NCI-H1694 treated with DMSO at 0.1 percent for 48 hours (cell line): ENCODE data around the gene AK2.
"Not testable (repeated sequence)": the region's sequence is repeated elsewhere in the genome, so short reads cannot be mapped to it uniquely, and the experiment has no call there.

Experiments
- DNase-seq: peaks from one replicate; lab custom pipeline; 2025; lab: John Stamatoyannopoulos, UW

The AK2 gene

DNA sequence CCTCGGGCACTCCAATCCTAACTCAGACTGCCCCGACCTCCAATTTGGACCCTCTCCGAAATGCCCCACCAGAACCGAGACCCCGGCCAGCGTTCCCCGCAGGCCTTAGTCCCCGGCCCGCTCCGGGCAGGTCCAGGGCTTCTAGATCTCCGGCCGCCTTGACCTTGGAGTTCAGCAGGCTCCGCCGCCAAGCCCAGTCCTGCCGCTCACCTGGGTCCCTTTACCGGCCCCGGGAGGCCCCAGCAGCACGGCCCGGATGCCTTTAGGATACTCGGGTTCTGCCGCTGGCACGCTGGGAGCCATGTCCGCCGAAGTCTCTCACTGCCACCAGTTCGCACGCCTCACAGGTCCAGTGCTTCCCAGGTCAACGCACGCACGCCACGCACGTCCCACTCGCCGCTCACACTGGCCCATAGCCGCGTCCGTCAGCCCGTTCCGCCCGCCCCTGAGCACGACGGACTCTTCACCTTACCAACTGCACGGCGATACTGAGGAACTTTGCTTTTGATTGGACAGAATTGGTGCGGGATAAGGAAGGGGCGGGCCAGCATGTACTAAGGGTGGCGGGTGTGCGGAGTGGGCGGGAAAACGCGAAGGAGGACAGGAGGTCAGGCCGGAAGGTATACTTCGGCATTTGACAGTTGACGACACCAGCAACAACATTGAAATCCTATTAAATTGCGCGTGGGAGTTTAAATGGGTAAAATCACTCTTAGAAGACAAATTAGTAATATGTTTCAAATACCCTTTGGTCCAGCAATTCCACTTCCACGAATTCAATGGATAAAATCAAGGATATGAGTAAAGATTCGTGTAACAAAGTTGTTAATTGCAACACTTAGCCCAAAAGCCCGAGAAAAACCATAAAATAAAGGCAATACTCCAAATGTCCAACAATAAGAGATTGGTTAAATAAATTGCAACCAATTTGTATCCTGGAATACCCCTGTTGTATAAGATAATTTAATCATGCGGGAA is at the start of gene AK2:
AK2 (minus strand) TSS at position 358 of the 978 bp plus-strand sequence; CDS start at position 303, 55 bp downstream.
- peak; percentile 91 for DNase-seq

DNA sequence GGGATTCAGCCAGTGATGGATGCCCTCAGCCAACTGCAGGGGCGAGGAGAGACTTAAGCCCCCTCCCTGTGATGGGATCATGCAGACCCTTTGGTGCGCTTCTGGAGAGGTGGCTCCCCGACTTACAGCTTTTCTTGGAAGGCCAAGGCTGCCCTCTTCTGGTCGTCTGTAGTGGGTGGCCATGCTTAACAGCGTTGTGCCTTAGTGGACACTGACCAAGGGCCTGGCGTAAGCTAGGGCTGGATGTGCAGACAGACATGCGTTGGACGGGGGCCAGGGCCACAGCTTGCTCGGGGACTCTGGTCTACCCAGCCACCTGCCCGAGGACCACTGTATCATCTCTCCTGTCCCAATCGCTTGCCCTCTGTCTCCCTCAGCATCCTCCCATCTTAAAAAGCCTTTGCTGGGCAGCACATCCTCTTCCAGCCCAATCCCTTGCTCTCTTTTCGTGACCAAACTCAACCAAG is 49.7 kb upstream of the AK2 start:
- DNase-seq, result peak; percentile 20

DNA sequence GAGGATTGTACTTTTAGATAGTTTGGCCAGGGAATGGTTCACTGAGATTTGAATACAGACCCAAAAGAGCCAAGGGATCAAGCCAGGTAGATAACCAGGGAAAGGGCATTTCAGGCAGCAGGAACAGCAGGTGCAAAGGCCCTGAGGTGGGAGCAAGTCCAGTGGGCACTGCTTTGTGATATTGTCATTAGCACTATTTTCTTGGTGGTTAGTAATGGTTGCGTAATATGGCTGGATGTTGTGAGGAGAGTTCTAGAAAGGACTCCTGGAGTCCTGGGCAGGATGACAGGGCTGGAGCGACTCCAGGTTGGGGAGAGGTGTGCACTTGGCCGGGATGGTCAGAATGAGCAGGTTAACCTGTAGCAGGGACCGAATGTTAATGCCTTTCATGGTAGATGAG is 48.6 kb upstream of the AK2 start:
- no peak for DNase-seq

DNA sequence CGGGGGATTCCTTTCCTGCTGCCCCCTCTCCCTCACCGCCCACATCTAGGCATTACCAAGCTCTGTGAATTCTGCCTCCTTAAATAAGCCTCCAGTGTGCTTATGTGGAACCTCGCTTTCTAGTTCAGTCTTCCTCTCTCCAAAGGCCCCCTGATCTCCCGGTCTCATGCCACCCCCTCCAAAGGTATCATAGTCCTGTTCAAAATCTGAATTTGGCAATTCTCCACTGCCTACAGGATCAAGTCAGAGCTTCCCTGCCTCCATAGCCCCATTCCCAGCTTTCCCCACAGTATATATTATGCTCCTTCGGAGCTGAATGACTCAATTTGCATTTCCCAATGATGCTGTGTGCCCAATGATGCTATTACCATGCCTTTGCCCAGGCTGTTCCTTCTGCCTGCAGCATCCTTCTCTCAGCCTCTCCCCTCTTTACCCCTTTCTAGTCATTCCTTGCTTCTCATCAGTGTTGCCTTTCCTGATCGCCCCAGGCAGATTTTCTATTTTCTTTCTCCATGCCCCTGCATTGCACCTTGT is 46.0 kb upstream of the AK2 start:
- no peak for DNase-seq

DNA sequence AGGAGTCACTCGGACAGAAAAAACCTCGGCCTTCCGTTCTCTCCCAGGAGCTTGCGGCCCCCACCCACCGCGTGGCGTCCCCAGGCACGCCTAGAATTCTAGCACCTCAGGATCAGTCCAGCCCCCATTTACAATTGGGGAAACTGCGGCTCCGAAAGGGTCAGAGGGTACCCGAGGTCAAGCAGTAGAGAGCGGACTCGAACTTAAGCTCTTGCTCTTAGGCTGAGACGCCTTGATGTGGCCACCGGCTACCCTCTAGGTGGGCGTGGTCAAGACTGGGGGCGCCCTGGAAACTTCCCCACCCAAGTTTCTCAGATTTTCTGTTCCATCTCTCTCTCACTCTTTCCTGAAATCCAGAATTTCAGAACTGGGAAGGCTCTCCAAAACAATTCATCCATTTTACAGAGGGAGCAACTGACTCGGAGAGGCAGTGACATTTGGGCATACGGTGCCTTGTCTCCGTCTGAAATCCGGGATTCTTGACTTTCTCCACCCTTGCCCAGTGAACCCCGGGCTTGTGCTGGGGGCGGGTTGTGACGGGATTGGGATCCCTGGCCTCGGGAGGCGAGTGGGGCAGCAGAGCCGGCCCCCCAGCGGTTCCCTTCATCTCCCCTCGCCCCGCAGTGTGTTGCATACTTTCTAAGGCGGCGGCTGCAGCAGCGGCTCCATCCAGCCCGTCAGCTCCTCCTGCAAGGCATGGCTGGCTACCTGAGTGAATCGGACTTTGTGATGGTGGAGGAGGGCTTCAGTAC is 45.0 kb upstream of the AK2 start:
- no peak for DNase-seq

DNA sequence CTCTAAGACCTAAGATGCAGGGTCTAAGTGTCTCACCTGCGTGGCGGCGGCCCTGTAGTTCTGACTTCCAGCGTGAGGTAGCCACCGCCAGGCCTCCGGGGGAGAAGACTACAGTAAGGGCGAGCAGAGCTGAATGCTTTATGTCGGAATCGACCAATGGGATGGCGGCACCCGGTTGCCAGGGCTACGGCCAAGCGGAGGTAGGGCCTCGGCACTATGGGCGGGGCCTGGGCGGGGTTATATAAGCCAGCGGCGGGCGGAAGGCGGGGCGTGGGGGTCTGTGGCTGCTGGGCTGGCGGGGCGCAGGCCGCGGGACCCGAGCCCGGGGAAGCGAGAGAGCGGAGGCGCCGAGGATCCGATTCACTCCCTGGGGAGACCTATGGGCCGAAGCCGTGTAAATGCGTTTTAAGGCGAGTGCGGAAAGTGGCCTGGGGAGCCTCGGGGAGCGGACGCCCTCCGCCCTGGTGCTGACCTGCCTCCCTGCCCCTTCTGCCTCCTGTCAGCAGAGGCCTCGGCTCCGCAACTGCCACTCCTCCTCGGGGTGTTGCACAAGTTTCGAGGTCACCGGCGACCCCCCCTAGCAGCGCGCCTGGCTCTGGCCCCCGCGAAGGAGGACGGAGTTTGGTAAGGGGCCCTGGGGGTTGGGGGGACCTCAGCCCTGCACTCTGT is 44.3 kb upstream of the AK2 start, which contains the start of gene AZIN2:
AZIN2 (plus strand) TSS at position 269 of the 669 bp plus-strand sequence. CDS start 1,097 bp downstream, outside the sequence.
- peak; percentile 64 for DNase-seq

DNA sequence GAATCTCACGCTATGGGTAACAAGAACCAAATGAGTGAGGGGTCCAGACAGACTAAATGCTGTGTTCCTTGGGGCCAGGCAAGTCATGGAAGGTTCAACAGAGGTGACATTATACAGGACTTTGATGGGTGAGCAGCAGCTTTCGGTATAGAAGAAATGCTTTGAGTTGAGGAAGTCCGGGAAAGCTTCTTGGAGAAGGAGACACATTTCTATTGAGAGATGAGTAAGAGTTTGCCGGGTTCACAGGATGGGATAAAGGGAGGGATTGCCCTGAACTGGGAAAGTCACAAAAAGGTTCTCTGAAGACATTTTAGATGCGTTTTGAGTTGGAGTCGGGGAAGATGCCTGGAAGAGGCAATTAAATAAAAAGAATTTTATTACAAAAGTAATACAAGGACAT is 43.7 kb upstream of the AK2 start:
- no peak for DNase-seq

DNA sequence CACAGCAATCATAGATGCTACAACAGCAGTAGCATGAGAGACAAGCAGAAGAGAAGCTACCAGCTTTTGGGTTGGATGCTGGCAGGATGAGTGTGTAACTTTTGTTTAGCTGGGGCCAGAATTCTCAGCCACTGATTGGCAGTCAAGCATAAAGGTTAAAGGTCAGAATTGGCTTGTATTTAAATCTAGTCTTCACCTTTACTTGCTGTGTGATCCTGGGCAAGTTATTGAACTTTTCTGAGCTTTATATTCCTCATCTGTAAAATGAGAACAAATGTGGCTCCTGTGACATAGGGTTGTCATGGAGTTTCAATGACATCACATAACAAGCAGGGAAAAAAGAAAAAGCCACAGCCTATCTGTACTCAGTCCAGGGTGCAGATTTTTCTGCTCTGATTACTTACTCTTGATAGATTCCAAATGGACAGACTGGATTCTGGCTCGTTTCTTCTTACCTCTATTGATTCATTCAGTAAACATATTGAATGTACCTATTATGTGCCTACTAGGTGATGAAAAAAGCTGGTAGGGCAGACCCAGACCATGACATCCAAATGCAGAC is 41.4 kb upstream of the AK2 start:
- DNase-seq, result no peak

DNA sequence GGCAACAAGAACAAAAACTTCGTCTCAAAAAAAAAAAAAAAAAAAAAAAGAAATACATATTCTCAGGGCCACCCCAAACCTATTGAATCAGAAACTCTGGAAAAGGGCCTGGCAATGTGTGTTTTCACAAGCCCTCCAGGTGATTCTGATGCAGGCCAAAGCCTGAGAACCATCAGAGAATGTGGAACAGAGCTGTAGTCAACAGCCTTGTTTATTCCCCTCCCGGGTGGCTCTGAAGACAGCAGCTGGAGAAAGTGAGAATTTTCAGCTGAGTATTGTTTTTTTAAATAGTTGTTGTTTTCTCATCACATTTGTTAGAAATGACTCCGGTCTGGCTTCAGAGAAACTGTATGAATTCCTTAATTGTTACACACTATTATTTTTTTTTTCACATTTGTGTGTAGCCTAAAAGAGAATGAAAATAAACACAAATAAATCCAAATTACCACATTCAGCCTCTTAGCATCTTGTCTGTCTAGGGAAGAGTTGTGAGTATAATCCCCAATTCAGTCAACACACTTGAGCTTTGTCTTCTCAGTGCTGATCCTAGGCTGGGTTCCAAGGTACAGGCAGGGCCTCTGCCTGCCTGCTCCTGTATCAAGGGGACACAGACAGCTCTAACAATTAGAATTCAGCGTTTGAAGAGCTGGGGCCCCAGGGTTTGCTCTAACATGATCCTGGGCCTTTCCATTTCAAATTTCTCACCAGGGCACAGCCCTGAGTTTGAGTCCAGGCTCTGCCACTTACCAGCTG is 37.7 kb upstream of the AK2 start:
- DNase-seq, result no peak

DNA sequence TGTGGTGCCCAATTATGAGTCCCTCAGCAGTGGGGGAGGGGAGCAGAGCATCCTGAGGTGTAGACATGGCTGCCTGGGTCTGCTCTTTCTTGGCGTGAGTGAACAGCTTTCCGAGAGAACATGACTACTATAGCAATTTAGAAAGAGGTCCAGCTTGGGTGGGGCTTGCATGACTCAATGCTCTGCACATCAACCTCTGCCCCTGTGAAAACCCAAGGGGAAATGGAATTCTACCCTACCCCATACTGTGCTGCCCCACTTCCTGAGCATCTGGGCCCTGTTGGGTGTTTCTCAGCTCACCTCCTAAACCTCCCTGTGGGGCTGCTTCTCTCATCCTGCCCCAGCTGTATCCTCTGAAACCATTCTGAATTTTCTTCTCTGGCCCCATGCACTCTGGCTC is 36.0 kb upstream of the AK2 start:
- no peak for DNase-seq

DNA sequence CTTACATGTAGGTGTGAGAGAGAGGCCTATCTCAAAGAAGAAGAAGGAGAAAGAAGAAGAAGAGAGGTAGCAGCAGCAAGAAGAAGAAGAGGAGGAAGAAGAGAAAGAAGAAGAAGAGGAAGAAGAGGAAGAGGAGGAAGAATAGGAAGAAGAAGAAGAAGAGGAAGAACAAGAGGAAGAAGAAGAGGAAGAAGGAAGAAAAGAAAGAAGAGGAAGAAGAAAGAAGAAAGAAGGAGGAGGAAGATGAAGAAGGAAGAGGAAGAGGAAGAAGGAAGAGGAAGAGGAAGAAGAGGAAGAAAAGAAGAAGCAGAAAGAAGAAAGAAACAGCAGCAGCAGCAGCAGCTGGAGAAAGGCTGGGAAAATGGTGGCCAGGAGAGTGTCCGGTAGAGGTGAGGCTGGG is 33.9 kb upstream of the AK2 start:
- DNase-seq, result no peak

DNA sequence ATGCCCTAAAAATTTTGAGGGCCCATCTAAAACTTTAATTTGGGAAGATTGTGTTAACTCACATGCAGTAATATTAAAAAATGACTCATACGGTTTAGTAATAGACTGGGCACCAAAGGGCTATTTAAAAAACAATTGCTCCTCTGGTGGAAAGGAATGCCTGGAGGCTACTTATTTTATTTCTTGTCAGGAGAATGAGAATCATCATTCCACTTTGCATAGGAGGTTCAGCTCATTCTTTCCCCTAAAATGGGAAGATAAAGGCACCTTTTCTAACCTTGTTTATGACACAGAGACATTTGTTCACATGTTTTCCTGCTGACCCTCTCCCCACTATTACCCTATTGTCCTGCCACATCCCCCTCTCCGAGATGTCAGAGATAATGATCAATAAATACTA is 31.4 kb upstream of the AK2 start:
- DNase-seq, result not testable (repeated sequence)

DNA sequence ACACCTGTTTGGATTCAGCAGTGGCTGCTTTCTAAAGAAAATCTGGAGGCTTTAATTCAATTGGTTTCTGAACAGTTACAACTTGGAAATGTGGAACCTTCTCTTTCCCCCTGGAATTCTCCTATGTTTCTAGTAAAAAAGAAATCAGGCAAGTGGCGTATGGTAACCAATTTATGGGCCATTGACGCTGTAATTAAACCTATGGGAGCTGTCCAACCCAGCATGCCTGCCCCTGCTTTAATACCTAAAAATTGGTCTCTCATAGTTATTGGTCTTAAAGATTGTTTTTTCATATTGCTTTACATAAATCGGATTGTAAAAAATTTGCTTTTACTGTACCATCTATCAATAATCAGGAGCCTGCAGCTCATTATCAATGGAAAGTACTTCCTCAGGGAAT is 29.8 kb upstream of the AK2 start:
- not testable (repeated sequence) for DNase-seq

DNA sequence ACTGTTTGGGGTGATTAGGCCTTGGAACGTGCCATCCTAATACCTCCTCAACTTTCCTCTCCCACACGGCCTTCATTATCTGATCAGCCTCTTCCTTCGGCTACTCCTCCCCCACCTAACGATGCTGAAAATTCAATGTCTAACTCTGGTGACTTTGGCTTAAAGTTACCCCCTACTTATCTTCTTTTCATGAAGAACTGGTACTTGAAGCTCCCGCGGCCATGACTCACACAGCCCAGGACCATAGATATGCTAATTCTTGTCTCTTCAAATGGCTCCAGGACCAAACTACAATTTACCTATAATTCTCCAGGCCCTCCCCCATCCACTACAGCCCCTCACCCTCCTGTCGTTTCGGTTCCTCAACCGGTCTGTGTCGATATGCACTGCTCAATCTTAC is 28.6 kb upstream of the AK2 start:
- DNase-seq, result no peak

DNA sequence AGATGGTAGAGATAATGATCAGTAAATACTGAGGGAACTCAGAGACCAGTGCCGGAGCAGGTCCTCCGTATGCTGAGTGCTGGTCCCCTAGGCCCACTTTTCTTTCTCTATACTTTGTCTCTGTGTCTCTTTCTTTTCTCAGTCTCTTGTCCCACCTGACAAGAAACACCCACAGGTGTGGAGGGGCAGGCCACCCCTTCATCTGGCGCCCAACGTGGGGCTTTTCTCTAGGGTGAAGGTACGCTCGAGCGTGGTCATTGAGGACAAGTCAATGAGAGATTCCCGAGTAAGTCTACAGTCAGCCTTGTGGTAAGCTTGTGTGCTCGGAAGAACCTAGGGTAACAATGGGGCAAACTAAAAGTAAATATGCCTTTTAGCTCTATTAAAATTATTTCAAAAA is 27.6 kb upstream of the AK2 start:
- not testable (repeated sequence) for DNase-seq

DNA sequence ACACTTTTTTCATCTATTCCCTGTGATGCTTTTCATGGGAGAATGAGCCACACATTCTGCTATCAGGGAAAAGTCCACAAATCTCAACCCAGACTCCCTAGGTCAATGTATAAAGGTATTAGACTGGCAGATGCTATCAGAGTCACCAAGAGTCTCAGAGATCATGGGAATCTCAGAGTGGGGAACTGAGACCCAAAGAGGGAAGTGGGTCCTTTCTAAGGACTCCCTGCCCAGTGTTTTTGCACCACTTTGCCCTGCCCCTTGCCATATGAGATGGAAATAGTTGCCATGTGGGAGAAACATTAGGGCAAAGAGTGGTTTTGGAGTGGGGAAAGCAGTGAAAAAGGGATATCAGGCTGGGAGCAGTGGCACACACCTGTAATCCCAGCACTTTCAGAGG is 25.2 kb upstream of the AK2 start:
- no peak for DNase-seq

DNA sequence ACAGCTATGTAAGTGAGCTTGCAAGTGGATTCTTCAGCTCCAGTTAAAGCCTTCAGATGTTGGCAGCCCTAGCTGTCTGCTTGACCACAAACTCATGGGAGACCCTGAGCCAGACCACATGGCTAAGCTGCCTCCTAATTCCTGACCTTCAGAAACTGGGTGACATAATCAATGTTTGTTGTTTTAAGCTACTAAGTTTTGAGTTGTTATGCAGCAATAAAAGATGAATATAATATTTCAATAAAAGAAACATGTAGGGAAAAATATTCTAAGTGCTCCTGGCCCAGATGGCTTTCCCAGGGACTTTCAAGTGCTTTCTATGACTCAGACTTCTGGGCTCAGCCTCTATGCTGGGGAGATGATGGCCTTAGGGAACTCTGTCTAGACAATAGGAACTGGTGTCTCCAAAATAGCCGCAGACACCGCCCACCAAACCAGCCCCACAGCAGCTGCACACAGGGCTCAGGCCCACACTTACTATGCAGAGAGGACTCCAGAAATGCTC is 23.9 kb upstream of the AK2 start:
- no peak for DNase-seq

DNA sequence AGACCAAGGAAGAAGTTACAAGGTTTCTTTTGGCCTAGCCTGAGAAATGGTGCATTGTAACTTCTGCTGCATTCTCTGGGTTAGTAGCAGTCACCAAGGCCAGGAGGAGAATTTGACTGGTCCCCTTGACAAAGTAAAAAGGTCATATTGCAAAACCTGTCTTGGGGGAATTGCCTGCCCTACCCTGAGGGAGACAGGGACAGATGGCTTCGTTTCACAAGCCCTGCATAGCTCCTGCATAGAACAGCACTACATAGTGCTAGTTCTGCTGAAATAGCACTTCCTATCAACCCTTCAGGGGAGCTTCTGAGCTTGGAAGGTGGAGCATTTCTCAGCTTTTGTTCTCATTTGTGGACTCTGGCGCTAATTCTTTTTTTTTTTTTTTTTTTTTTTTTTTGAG is 20.4 kb upstream of the AK2 start:
- no peak for DNase-seq

DNA sequence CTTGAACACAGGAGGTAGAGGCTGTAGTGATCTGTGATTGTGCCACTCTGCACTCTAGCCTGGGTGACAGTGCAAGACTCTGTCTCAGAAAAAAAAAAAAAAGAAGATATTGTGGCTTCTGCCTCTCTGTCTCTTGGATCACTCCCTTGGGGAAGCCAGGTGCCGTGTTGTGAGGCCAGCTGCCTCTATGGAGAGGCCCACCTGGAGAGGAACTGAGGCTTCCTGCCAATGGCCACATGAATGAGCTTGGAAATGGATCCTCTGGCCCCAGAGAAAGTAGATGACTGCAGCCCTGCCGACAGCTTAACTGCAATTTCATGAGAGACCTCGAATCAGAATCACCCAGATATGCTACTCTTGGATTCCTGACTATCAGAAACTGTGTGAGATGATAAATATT is 19.7 kb upstream of the AK2 start:
- DNase-seq, result no peak

DNA sequence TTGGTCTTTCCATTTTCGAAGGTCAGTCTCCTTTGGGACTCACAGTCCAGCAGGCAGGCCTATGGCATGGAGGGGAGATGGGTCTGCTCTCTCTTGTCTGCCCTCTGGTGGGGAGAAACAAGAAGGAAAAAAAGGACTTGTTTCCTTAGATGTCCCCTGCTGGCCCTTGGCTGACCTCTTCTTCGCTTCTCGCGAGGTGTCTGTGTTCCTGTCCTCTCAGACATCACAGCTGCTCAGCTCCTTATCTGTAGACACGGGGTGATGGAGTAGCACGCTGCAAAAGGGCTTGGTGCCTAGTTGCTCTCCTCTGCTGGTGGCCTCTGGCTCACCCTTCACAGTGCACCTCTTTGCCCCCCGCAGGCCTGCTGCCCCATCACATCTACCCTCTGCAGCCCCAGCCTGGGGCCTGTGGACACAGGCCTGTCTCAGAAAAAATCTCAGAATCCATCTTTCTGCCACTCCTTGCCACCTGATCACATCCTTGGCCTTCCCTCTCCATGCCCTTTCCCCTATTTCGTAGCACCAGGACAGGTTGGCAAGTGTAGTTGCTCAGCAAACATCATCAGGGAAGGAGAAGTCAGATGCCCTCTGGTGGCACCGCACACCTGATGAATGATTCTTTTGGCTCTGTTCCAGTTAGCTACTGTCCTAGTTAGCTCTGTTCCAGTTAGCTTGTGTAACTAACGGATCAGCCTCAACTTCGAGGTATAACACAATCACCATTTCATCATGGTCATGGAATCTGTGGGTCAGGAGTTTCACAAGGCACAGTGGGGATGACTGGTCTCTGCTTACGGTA is 18.7 kb upstream of the AK2 start:
- DNase-seq, result no peak
